ENCODE measurements around the gene ARHGAP5.

DNA sequence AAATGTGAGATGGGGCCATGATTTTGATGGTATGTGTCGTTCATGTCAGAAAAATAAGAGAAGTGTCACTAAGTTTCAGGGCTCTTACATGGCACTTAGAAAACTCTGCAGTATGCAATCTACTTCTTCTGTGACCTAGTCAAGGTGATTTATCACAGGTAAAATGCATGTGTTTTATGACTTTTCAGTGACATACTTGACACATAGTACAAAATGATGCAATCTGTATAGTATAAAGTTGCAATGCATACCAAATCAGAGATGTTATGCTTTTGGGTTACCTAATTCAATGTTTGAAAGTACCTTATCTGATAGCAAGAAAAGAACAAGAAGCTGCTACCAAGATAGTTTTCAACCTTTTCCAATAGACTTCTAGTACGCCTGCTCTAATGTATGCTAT lies 21.9 kb upstream of the ARHGAP5 start:
- TF ChIP-seq TAF1 (IDR thresholded peaks at IDR 0.05; ENCODE audit: borderline replicate concordance, low read depth, low read length) (no peak), POLR2A (IDR thresholded peaks at IDR 0.05; ENCODE audit: low read depth, low read length) (no peak), POLR2AphosphoS5 (IDR thresholded peaks at IDR 0.05; ENCODE audit: low read depth, low read length) (no peak)

Data from GM12892 (cell line).